Right atrium auricular region (tissue), 2 donors: ENCODE measurements around the gene ARHGEF28. TPM values are rescaled to one million over a fixed set of nuclear protein-coding genes. Genes with fewer than 3 reads are reported as not detected.
A peak's percentile ranks its signal among the peaks of the same experiment; 100 is the strongest.

Experiments used
- DNase-seq: peaks from one replicate; pipeline ENCODE4 v3.0.0-alpha.2; 2019; ENCODE audit warnings: low spot score
- H3K27ac ChIP-seq, 2 donors: fragments of 200-600 bp; sonication (generic); 1 replicate in 1 of 2; 2 replicates in 1 of 2; pipeline ENCODE4 v1.5.1; 2016 to 2019
- H3K27me3 ChIP-seq, 2 donors: fragments of 200-600 bp; sonication (generic); one replicate each; pipeline versions ENCODE4 v1.5.1 to v1.6.0; 2017 to 2019
- H3K36me3 ChIP-seq: fragments of 200-600 bp; sonication (generic); one replicate; pipeline ENCODE4 v1.5.1; 2016
- H3K4me1 ChIP-seq, 2 donors: fragments of 200-600 bp; sonication (generic); one replicate each; pipeline versions ENCODE4 v1.5.1 to v1.6.0; 2017 to 2019
- H3K4me3 ChIP-seq, 2 donors: fragments of 200-600 bp; sonication (generic); 1 replicate in 1 of 2; 2 replicates in 1 of 2; pipeline ENCODE4 v1.5.1; 2017 to 2019; ENCODE audit warnings: mild to moderate bottlenecking in 1 of 2, moderate library complexity in 1 of 2
- H3K9me3 ChIP-seq, 2 donors: fragments of 200-600 bp; sonication (generic); one replicate each; pipeline ENCODE4 v1.5.1; 2019
- CTCF ChIP-seq, 2 donors: fragments of 200-600 bp; sonication (generic); IDR thresholded peaks; one replicate each; pipeline ENCODE4 v1.5.1; 2019; ENCODE audit warnings: antibody characterized with exemption in 2 of 2
- total RNA-seq, 2 donors: library from RNA; depleted of rRNA; stranded (reverse); fragments of >200 nt; gene quantifications; one replicate each; pipeline ENCODE4 v1.1.0, GENCODE V29; 2016

ARHGEF28 gene
- total RNA-seq, 2 donors from 2014 or later = 1.0 to 2.9 TPM

GRCh38 chr5:73977146-73977545, 351.1 kb downstream of the ARHGEF28 start:
- Histone ChIP-seq H3K4me3 (no peak overlapping the region), H3K36me3 (no peaks in the 10 kb centered on the region), H3K27ac (no peak overlapping the region), H3K9me3 (no peaks in the 10 kb centered on the region), H3K27me3 (no peaks in the 10 kb centered on the region), H3K4me1 (no peaks in the 10 kb centered on the region)
- TF ChIP-seq CTCF (IDR thresholded peaks at IDR 0.05) = no peak
- DNase-seq = no peak

GRCh38 chr5:73979321-73979720, 353.3 kb downstream of the ARHGEF28 start:
- no peaks in the 10 kb centered on the region for H3K36me3 ChIP-seq
- no peak overlapping the region for H3K27ac ChIP-seq
- no peak for TF ChIP-seq CTCF (IDR thresholded peaks at IDR 0.05)
- DNase-seq = no peak
- H3K9me3 ChIP-seq = no peaks in the 10 kb centered on the region
- H3K27me3 ChIP-seq = no peaks in the 10 kb centered on the region
- H3K4me1 ChIP-seq = no peaks in the 10 kb centered on the region
- H3K4me3 ChIP-seq = no peak overlapping the region

GRCh38 chr5:73981704-73982103, 355.7 kb downstream of the ARHGEF28 start:
- H3K27me3 ChIP-seq = no peaks in the 10 kb centered on the region
- no peaks in the 10 kb centered on the region for H3K4me1 ChIP-seq
- H3K36me3 ChIP-seq = no peaks in the 10 kb centered on the region
- no peak overlapping the region for H3K4me3 ChIP-seq
- H3K27ac ChIP-seq = no peak overlapping the region
- no peaks in the 10 kb centered on the region for H3K9me3 ChIP-seq
- TF ChIP-seq CTCF (IDR thresholded peaks at IDR 0.05) = no peak
- no peak for DNase-seq

GRCh38 chr5:73983644-73984043, 357.6 kb downstream of the ARHGEF28 start:
- H3K27ac ChIP-seq = no peak overlapping the region
- no peaks in the 10 kb centered on the region for H3K27me3 ChIP-seq
- H3K4me1 ChIP-seq = no peaks in the 10 kb centered on the region
- H3K36me3 ChIP-seq = no peaks in the 10 kb centered on the region
- DNase-seq = no peak
- no peak overlapping the region for H3K4me3 ChIP-seq
- no peak for TF ChIP-seq CTCF (IDR thresholded peaks at IDR 0.05)
- no peaks in the 10 kb centered on the region for H3K9me3 ChIP-seq

- Histone ChIP-seq H3K9me3 (no peaks in the 10 kb centered on the region), H3K4me3 (no peak overlapping the region), H3K36me3 (no peaks in the 10 kb centered on the region), H3K27me3 (no peaks in the 10 kb centered on the region), H3K27ac (peak overlapping the region in 1 of 2 donors; percentile 25), H3K4me1 (no peaks in the 10 kb centered on the region)
- peak in 1 of 2 donors; percentile 14 for TF ChIP-seq CTCF (IDR thresholded peaks at IDR 0.05)
- DNase-seq = no peak
Measured at GRCh38 chr5:73985145-73985544, 359.1 kb downstream of the ARHGEF28 start.

DNA sequence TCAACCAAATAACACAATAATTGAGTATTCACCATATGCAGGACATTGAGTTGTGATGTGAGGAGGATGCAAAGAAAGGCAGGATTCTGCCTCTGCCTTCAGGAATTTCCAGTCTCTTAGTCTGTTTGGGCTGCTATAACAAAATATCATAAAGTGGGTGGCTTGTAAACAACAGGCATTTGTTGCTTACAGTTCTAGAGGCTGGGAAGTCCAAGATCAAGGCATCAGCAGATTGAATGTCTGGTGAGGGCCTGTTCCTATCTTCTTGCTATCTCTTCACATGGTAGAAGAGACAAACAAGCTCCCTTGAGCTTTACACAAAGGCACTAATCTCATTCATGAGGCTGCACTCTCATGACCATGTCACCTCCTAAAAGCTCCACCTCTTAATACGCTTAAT, 360.7 kb downstream of the ARHGEF28 start:
- no peaks in the 10 kb centered on the region for H3K36me3 ChIP-seq
- H3K27me3 ChIP-seq = no peaks in the 10 kb centered on the region
- no peaks in the 10 kb centered on the region for H3K9me3 ChIP-seq
- no peaks in the 10 kb centered on the region for H3K4me1 ChIP-seq
- no peak overlapping the region for H3K27ac ChIP-seq
- no peak for TF ChIP-seq CTCF (IDR thresholded peaks at IDR 0.05)
- no peak overlapping the region for H3K4me3 ChIP-seq
- DNase-seq = no peak
